Left ventricle myocardium inferior (tissue), 1 donor: ENCODE measurements around the gene LRCH3. TPM values are rescaled to one million over a fixed set of nuclear protein-coding genes. Genes with fewer than 3 reads are reported as not detected.

Experiments used
- DNase-seq: peaks from one replicate; pipeline ENCODE4 v3.0.0-alpha.2; 2020
- H3K27ac ChIP-seq: fragments of 200-600 bp; replicated peaks from 2 replicates; pipeline ENCODE4 v1.8.0; 2021
- H3K27me3 ChIP-seq: fragments of 200-600 bp; 2 replicates; pipeline ENCODE4 v1.8.0; 2021; ENCODE audit warnings: low read depth
- H3K36me3 ChIP-seq: fragments of 200-600 bp; 2 replicates; pipeline ENCODE4 v1.8.0; 2021
- H3K4me1 ChIP-seq: fragments of 200-600 bp; 2 replicates; pipeline ENCODE4 v1.8.0; 2021
- H3K4me3 ChIP-seq: fragments of 200-600 bp; 2 replicates; pipeline ENCODE4 v1.8.0; 2021; ENCODE audit warnings: mild to moderate bottlenecking, moderate library complexity
- H3K9me3 ChIP-seq: fragments of 200-600 bp; replicated peaks from 2 replicates; pipeline ENCODE4 v1.8.0; 2021
- intact Hi-C: fragments of 100-400 bp; cut with micrococcal nuclease; formaldehyde crosslinking; loops from one replicate; pipeline ENCODE4 v1.11.0; 2022
- total RNA-seq: library from RNA; stranded (reverse); fragmentation: NEBNext Ultra II Directional; extraction: Animal tissue kit (Norgen Biotek cat#: 25700); gene quantifications from one replicate; pipeline ENCODE4 v1.2.1, GENCODE V29; 2021
- TF ChIP-seq, protein P1 (sequence below): fragments of 200-600 bp; IDR thresholded peaks from 2 replicates; pipeline ENCODE4 v1.8.0; 2021; ENCODE audit warnings: antibody characterized with exemption, mild to moderate bottlenecking, borderline replicate concordance
- donor health status: DM: no; HTN: yes; CAD: no; lungs with severe emphysema.

LRCH3 gene
- total RNA-seq, 1 donor from 2014 or later: 25.8 TPM

GRCh38 chr3:197873329-197873728, 82.3 kb downstream of the LRCH3 start:
- Histone ChIP-seq H3K27me3 (no peaks in the 10 kb centered on the region), H3K36me3 (peaks cover 78% of the 10 kb centered on the region), H3K9me3 (no peaks in the 10 kb centered on the region), H3K27ac (no peak overlapping the region), H3K4me3 (no peak overlapping the region), H3K4me1 (no peaks in the 10 kb centered on the region)
- intact Hi-C loops: no loop called here
- TF ChIP-seq, protein P1, sequence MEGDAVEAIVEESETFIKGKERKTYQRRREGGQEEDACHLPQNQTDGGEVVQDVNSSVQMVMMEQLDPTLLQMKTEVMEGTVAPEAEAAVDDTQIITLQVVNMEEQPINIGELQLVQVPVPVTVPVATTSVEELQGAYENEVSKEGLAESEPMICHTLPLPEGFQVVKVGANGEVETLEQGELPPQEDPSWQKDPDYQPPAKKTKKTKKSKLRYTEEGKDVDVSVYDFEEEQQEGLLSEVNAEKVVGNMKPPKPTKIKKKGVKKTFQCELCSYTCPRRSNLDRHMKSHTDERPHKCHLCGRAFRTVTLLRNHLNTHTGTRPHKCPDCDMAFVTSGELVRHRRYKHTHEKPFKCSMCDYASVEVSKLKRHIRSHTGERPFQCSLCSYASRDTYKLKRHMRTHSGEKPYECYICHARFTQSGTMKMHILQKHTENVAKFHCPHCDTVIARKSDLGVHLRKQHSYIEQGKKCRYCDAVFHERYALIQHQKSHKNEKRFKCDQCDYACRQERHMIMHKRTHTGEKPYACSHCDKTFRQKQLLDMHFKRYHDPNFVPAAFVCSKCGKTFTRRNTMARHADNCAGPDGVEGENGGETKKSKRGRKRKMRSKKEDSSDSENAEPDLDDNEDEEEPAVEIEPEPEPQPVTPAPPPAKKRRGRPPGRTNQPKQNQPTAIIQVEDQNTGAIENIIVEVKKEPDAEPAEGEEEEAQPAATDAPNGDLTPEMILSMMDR: no peak
- no peak for DNase-seq

- Histone ChIP-seq H3K27ac (no peak overlapping the region), H3K9me3 (no peaks in the 10 kb centered on the region), H3K27me3 (no peaks in the 10 kb centered on the region), H3K36me3 (peaks cover 85% of the 10 kb centered on the region), H3K4me1 (no peaks in the 10 kb centered on the region), H3K4me3 (no peak overlapping the region)
- DNase-seq: no peak
- TF ChIP-seq, protein P1: no peak
- intact Hi-C loops: no loop called here
These were observed 83.0 kb downstream of the LRCH3 start for GRCh38 chr3:197874064-197874463.

DNA sequence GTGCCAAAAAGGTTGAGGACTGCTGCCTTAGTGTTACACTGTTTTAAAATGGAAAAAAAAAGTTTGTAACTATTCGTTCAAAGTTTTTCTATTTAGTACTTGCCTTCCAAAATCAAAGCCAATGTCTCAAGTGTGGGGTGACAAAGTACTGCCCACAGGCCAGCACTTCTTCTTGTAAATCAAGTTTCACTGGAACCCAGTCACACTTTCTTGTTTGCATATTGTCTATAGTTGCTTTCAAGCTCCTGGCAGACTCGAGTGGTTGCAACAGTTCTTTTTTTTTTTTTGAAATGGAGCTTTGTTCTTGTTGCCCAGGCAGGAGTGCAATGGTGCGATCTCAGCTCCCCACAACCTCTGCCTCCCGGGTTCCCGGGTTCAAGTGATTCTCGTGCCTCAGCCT, 83.6 kb downstream of the LRCH3 start:
- H3K4me1 ChIP-seq: no peaks in the 10 kb centered on the region
- DNase-seq: no peak
- H3K9me3 ChIP-seq: no peaks in the 10 kb centered on the region
- intact Hi-C loops: no loop called here
- H3K36me3 ChIP-seq: peaks cover 86% of the 10 kb centered on the region
- TF ChIP-seq, protein P1: no peak
- no peaks in the 10 kb centered on the region for H3K27me3 ChIP-seq
- no peak overlapping the region for H3K27ac ChIP-seq
- H3K4me3 ChIP-seq: no peak overlapping the region

- TF ChIP-seq, protein P1: no peak
- no peak for DNase-seq
- H3K4me3 ChIP-seq: no peak overlapping the region
- no peaks in the 10 kb centered on the region for H3K27me3 ChIP-seq
- no peak overlapping the region for H3K27ac ChIP-seq
- intact Hi-C loops: no loop called here
- no peaks in the 10 kb centered on the region for H3K4me1 ChIP-seq
- no peaks in the 10 kb centered on the region for H3K9me3 ChIP-seq
- H3K36me3 ChIP-seq: peaks cover 67% of the 10 kb centered on the region
These were observed 86.8 kb downstream of the LRCH3 start for GRCh38 chr3:197877902-197878301.

DNA sequence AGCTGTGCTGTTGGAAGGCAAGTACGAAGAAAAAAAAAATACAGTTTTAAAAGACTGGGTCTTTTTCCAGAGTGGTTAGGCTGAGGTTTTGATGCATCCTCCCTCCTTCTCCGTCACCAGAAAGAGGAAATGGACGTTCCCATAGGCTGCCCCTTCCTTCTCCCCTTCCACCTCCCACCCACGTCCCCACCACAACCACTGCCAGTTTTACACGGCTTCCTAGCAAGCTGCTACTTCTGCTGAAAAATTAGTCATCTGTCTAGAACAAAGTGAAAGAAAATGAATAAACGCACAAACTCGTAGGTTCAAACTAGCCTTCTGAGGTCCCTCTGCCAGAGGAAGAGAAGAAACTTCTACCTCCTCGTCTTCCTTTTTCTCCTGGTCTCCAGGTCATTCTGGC, 87.4 kb downstream of the LRCH3 start:
- intact Hi-C loops: no loop called here
- Histone ChIP-seq H3K27ac (no peak overlapping the region), H3K36me3 (peaks cover 65% of the 10 kb centered on the region), H3K4me3 (no peak overlapping the region), H3K27me3 (no peaks in the 10 kb centered on the region), H3K4me1 (no peaks in the 10 kb centered on the region), H3K9me3 (no peaks in the 10 kb centered on the region)
- TF ChIP-seq, protein P1: no peak
- no peak for DNase-seq
